Measurements from ENCODE around the gene ATP6V1F. TPM values are rescaled to one million over a fixed set of nuclear protein-coding genes. Genes with fewer than 3 reads are reported as not detected.

ATP6V1F gene, protein sequence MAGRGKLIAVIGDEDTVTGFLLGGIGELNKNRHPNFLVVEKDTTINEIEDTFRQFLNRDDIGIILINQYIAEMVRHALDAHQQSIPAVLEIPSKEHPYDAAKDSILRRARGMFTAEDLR
- polyA plus RNA-seq, result 193 TPM
- long read RNA-seq, donor 1, transcript ATP6V1F-201 (2 exons, 704 nt), result major isoform, 158 of 159 reads
- long read RNA-seq, donor 1, partial matches to known transcripts, result 0 of 159 reads
- long read RNA-seq, donor 1, other reads (novel, unspliced or antisense), result 0 of 159 reads
- long read RNA-seq, donor 2, transcript ATP6V1F-201 (2 exons, 704 nt), result major isoform, 313 of 414 reads
- long read RNA-seq, donor 2, partial matches to known transcripts, result 93 of 414 reads
- long read RNA-seq, donor 2, other reads (novel, unspliced or antisense), result 7 of 414 reads
- long read RNA-seq, donor 3, transcript ATP6V1F-201 (2 exons, 704 nt), result major isoform, 391 of 393 reads
- long read RNA-seq, donor 3, partial matches to known transcripts, result 0 of 393 reads
- long read RNA-seq, donor 3, other reads (novel, unspliced or antisense), result 0 of 393 reads
- long read RNA-seq, donor 4, transcript ATP6V1F-201 (2 exons, 704 nt), result major isoform, 42 of 42 reads
- long read RNA-seq, donor 4, partial matches to known transcripts, result 0 of 42 reads
- long read RNA-seq, donor 4, other reads (novel, unspliced or antisense), result 0 of 42 reads
- long read RNA-seq, donor 5, transcript ATP6V1F-201 (2 exons, 704 nt), result major isoform, 131 of 131 reads
- long read RNA-seq, donor 5, partial matches to known transcripts, result 0 of 131 reads
- long read RNA-seq, donor 5, other reads (novel, unspliced or antisense), result 0 of 131 reads
- long read RNA-seq, donor 6, transcript ATP6V1F-201 (2 exons, 704 nt), result major isoform, 239 of 240 reads
- long read RNA-seq, donor 6, partial matches to known transcripts, result 0 of 240 reads
- long read RNA-seq, donor 6, other reads (novel, unspliced or antisense), result 0 of 240 reads
- long read RNA-seq, donor 7, transcript ATP6V1F-201 (2 exons, 704 nt), result major isoform, 59 of 60 reads
- long read RNA-seq, donor 7, partial matches to known transcripts, result 0 of 60 reads
- long read RNA-seq, donor 7, other reads (novel, unspliced or antisense), result 0 of 60 reads
- long read RNA-seq, donor 8, transcript ATP6V1F-201 (2 exons, 704 nt), result major isoform, 354 of 356 reads
- long read RNA-seq, donor 8, partial matches to known transcripts, result 0 of 356 reads
- long read RNA-seq, donor 8, other reads (novel, unspliced or antisense), result 0 of 356 reads
- long read RNA-seq, donor 9, transcript ATP6V1F-201 (2 exons, 704 nt), result major isoform, 328 of 329 reads
- long read RNA-seq, donor 9, partial matches to known transcripts, result 0 of 329 reads
- long read RNA-seq, donor 9, other reads (novel, unspliced or antisense), result 0 of 329 reads
- long read RNA-seq, donor 10, transcript ATP6V1F-201 (2 exons, 704 nt), result major isoform, 259 of 260 reads
- long read RNA-seq, donor 10, partial matches to known transcripts, result 0 of 260 reads
- long read RNA-seq, donor 10, other reads (novel, unspliced or antisense), result 0 of 260 reads
- long read RNA-seq, donor 11, transcript ATP6V1F-201 (2 exons, 704 nt), result major isoform, 157 of 188 reads
- long read RNA-seq, donor 11, partial matches to known transcripts, result 29 of 188 reads
- long read RNA-seq, donor 11, other reads (novel, unspliced or antisense), result 0 of 188 reads

GRCh38 chr7:128862571-128863432 lies at the start of gene ATP6V1F:
Gene ATP6V1F (plus strand): TSS chr7:128862856. CDS start chr7:128862905, 49 bp downstream.
- H3K4me3 ChIP-seq (ENCODE audit: low read length), result peak within 1 kb of the TSS; percentile 75
- peak; percentile 98 to 99 for DNase-seq
- no peaks in the 10 kb centered on the region for H3K27me3 ChIP-seq (ENCODE audit: control insufficient read depth, insufficient read depth, low read length)
- no peaks in the 10 kb centered on the region for H3K9me3 ChIP-seq (ENCODE audit: control insufficient read depth, low read depth, low read length)
- peaks cover 26% of the 10 kb centered on the region for H3K36me3 ChIP-seq (ENCODE audit: control insufficient read depth, insufficient read depth, low read length)
- peaks cover 16% of the 10 kb centered on the region for H3K4me1 ChIP-seq (ENCODE audit: control insufficient read depth, insufficient read depth, low read length)
- peak within 1 kb of the TSS; percentile 90 for H3K27ac ChIP-seq (ENCODE audit: low read length)
- WGBS (ENCODE audit: insufficient coverage, low lambda C conversion rate), result no CpG with 5 or more reads among the region's 65 CpGs

- 100% methylated on average over 1 of the region's 6 CpGs for WGBS (ENCODE audit: insufficient coverage, low lambda C conversion rate)
- DNase-seq, result no peak
- no peak overlapping the region for H3K27ac ChIP-seq (ENCODE audit: low read length)
- no peaks in the 10 kb centered on the region for H3K27me3 ChIP-seq (ENCODE audit: control insufficient read depth, insufficient read depth, low read length)
- no peaks in the 10 kb centered on the region for H3K4me1 ChIP-seq (ENCODE audit: control insufficient read depth, insufficient read depth, low read length)
- H3K9me3 ChIP-seq (ENCODE audit: control insufficient read depth, low read depth, low read length), result no peaks in the 10 kb centered on the region
- no peak overlapping the region for H3K4me3 ChIP-seq (ENCODE audit: low read length)
- H3K36me3 ChIP-seq (ENCODE audit: control insufficient read depth, insufficient read depth, low read length), result no peaks in the 10 kb centered on the region
Measured at GRCh38 chr7:128814499-128814898, 48.2 kb upstream of the ATP6V1F start.

DNA sequence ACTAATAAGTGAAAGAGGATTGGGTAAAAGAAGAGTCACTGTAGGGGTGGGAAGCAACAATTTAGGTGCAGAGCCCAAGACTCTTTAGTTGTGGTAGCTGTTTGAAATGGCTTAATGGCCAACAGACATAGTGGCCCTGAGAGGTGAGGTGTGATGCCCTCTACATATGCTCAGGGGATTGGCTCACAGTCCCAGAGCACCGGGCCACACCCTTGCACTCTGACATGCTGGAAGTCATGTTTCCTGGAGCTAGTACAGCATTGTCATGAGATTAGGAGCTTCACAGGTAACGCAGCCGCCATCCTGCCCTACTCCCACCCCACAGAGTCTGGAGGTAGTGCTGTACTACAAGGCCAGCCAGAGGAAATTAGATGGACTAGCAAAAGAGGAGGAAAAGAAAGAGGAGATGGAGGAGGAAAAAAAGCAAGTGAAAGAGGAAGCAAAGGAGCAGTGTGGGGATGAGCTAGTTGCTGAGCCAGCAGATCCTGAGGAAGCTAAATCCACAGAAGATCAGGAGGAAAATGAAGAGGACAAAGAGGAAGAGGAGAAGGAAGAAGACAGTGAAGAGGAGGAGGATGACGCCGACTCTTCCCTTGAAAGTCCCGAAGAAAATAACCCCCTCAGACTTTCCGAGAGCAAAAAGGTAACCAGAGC lies 47.2 kb upstream of the ATP6V1F start:
- no peak overlapping the region for H3K27ac ChIP-seq (ENCODE audit: low read length)
- no peak overlapping the region for H3K4me3 ChIP-seq (ENCODE audit: low read length)
- no peaks in the 10 kb centered on the region for H3K27me3 ChIP-seq (ENCODE audit: control insufficient read depth, insufficient read depth, low read length)
- H3K36me3 ChIP-seq (ENCODE audit: control insufficient read depth, insufficient read depth, low read length), result no peaks in the 10 kb centered on the region
- peak in 1 of 2 donors; percentile 46 for DNase-seq
- no peaks in the 10 kb centered on the region for H3K4me1 ChIP-seq (ENCODE audit: control insufficient read depth, insufficient read depth, low read length)
- no peaks in the 10 kb centered on the region for H3K9me3 ChIP-seq (ENCODE audit: control insufficient read depth, low read depth, low read length)
- 90% methylated on average over 3 of the region's 7 CpGs for WGBS (ENCODE audit: insufficient coverage, low lambda C conversion rate)

- no peak for DNase-seq
- H3K9me3 ChIP-seq (ENCODE audit: control insufficient read depth, low read depth, low read length), result no peaks in the 10 kb centered on the region
- no peak overlapping the region for H3K27ac ChIP-seq (ENCODE audit: low read length)
- no peaks in the 10 kb centered on the region for H3K4me1 ChIP-seq (ENCODE audit: control insufficient read depth, insufficient read depth, low read length)
- no peaks in the 10 kb centered on the region for H3K27me3 ChIP-seq (ENCODE audit: control insufficient read depth, insufficient read depth, low read length)
- no CpG with 5 or more reads among the region's 3 CpGs for WGBS (ENCODE audit: insufficient coverage, low lambda C conversion rate)
- no peaks in the 10 kb centered on the region for H3K36me3 ChIP-seq (ENCODE audit: control insufficient read depth, insufficient read depth, low read length)
- H3K4me3 ChIP-seq (ENCODE audit: low read length), result no peak overlapping the region
Measured at GRCh38 chr7:128818694-128819093, 44.0 kb upstream of the ATP6V1F start.

GRCh38 chr7:128821724-128822123 lies 40.9 kb upstream of the ATP6V1F start:
- Histone ChIP-seq H3K4me1 (ENCODE audit: control insufficient read depth, insufficient read depth, low read length) (peaks cover under 1% of the 10 kb centered on the region), H3K9me3 (ENCODE audit: control insufficient read depth, low read depth, low read length) (no peaks in the 10 kb centered on the region), H3K4me3 (ENCODE audit: low read length) (no peak overlapping the region), H3K27ac (ENCODE audit: low read length) (no peak overlapping the region), H3K27me3 (ENCODE audit: control insufficient read depth, insufficient read depth, low read length) (no peaks in the 10 kb centered on the region), H3K36me3 (ENCODE audit: control insufficient read depth, insufficient read depth, low read length) (no peaks in the 10 kb centered on the region)
- no peak for DNase-seq
- WGBS (ENCODE audit: insufficient coverage, low lambda C conversion rate), result no CpG with 5 or more reads among the region's 4 CpGs

DNA sequence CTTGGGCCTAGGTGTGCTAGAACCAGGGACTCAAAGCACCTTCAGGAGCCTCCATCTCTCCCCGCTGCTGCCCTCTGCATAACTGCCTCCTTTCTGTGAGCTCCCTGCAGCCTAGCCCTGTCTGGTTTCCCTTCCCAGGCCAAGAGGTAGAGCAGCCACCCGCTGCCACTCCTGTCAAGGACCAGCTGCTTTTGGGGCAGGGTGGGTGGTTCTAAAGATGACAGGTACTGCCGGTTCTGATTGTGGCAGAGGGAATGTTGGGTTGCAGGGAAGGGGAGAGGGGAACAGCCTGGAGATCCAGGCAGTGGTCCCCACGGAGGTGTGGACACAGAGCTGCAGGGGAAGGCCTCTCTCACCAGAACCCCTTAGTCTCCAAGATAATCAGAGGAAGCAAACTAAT lies 36.1 kb upstream of the ATP6V1F start:
- peaks cover 10% of the 10 kb centered on the region for H3K9me3 ChIP-seq (ENCODE audit: control insufficient read depth, low read depth, low read length)
- no peak overlapping the region for H3K4me3 ChIP-seq (ENCODE audit: low read length)
- peaks cover 13% of the 10 kb centered on the region for H3K27me3 ChIP-seq (ENCODE audit: control insufficient read depth, insufficient read depth, low read length)
- peak overlapping the region; percentile 97 for H3K27ac ChIP-seq (ENCODE audit: low read length)
- DNase-seq, result no peak
- H3K4me1 ChIP-seq (ENCODE audit: control insufficient read depth, insufficient read depth, low read length), result peaks cover 40% of the 10 kb centered on the region
- no CpG with 5 or more reads among the region's 4 CpGs for WGBS (ENCODE audit: insufficient coverage, low lambda C conversion rate)
- no peaks in the 10 kb centered on the region for H3K36me3 ChIP-seq (ENCODE audit: control insufficient read depth, insufficient read depth, low read length)

DNA sequence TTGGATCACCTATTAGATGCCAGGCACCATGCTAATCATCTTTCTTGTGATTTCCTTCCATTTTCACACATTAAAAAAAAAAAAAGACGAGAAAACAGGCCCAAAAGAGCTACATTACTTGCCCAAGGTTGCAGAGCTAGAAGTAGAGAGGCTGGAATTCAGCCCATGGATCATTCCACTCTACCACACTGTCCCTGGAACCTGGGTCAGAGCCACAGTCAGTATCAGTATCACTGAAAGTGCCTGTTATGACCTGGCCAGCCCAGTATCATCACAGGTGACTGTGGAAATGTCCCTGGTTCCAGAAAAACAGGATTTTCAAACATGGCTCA lies 35.8 kb upstream of the ATP6V1F start:
- Histone ChIP-seq H3K4me3 (ENCODE audit: low read length) (no peak overlapping the region), H3K4me1 (ENCODE audit: control insufficient read depth, insufficient read depth, low read length) (peaks cover 44% of the 10 kb centered on the region), H3K9me3 (ENCODE audit: control insufficient read depth, low read depth, low read length) (peaks cover 10% of the 10 kb centered on the region), H3K27ac (ENCODE audit: low read length) (peak overlapping the region; percentile 97), H3K27me3 (ENCODE audit: control insufficient read depth, insufficient read depth, low read length) (peaks cover 17% of the 10 kb centered on the region), H3K36me3 (ENCODE audit: control insufficient read depth, insufficient read depth, low read length) (no peaks in the 10 kb centered on the region)
- WGBS (ENCODE audit: insufficient coverage, low lambda C conversion rate), result no CpG with 5 or more reads among the region's 1 CpG
- peak in 1 of 2 donors; percentile 21 for DNase-seq

- Histone ChIP-seq H3K36me3 (ENCODE audit: control insufficient read depth, insufficient read depth, low read length) (no peaks in the 10 kb centered on the region), H3K27me3 (ENCODE audit: control insufficient read depth, insufficient read depth, low read length) (peaks cover 22% of the 10 kb centered on the region), H3K27ac (ENCODE audit: low read length) (peak overlapping the region; percentile 97)
Measured at GRCh38 chr7:128827248-128827958, 35.3 kb upstream of the ATP6V1F start.

More at GRCh38 chr7:128827248-128827958, 35.3 kb upstream of the ATP6V1F start:
- WGBS (ENCODE audit: insufficient coverage, low lambda C conversion rate), result no CpG with 5 or more reads among the region's 17 CpGs
- peak; percentile 27 to 56 for DNase-seq
- H3K4me3 ChIP-seq (ENCODE audit: low read length), result no peak overlapping the region
- H3K4me1 ChIP-seq (ENCODE audit: control insufficient read depth, insufficient read depth, low read length), result peaks cover 48% of the 10 kb centered on the region
- peaks cover 10% of the 10 kb centered on the region for H3K9me3 ChIP-seq (ENCODE audit: control insufficient read depth, low read depth, low read length)

All from large intestine (tissue), 12 donors.